ENCODE measurements around the gene RAPGEF2.

DNA sequence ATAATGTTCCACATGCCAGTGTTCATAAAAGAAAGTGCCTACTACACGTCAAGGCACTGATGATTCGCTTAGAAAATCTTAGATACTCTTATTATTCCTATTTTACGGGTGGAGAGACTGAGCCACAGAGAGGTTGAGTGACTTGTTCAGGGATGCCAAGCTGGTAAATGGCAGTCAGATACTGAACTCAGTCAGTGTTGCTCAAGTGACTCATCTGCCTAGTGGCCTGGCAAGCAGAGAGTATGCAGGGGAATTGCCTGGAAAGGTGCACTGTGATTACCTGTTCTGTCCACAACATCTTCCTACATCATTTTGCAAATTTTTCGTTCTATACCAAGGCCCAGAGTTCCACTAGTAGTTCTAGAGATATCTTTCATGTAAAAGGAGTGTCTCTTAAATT is 68.4 kb downstream of the RAPGEF2 start:
- no peak for TF ChIP-seq SP1 (IDR thresholded peaks at IDR 0.05)
- TF ChIP-seq SUZ12 (IDR thresholded peaks at IDR 0.05), result no peak
- no peak for TF ChIP-seq FOXK2 (IDR thresholded peaks at IDR 0.05)
- no peak for TF ChIP-seq ZNF384 (IDR thresholded peaks at IDR 0.05)
- TF ChIP-seq BHLHE40 (IDR thresholded peaks at IDR 0.05; ENCODE audit: borderline replicate concordance), result no peak
- TF ChIP-seq TARDBP (IDR thresholded peaks at IDR 0.05), result no peak
- TF ChIP-seq HDGF (IDR thresholded peaks at IDR 0.05; ENCODE audit: borderline replicate concordance), result no peak
- TF ChIP-seq, protein P1, sequence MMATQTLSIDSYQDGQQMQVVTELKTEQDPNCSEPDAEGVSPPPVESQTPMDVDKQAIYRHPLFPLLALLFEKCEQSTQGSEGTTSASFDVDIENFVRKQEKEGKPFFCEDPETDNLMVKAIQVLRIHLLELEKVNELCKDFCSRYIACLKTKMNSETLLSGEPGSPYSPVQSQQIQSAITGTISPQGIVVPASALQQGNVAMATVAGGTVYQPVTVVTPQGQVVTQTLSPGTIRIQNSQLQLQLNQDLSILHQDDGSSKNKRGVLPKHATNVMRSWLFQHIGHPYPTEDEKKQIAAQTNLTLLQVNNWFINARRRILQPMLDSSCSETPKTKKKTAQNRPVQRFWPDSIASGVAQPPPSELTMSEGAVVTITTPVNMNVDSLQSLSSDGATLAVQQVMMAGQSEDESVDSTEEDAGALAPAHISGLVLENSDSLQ (IDR thresholded peaks at IDR 0.05), result no peak
- TF ChIP-seq L3MBTL2 (conservative IDR thresholded peaks at IDR 0.05), result no peak
- TF ChIP-seq NFRKB (IDR thresholded peaks at IDR 0.05), result no peak
